ENCODE data around the gene COL9A3.

COL9A3 gene

DNA sequence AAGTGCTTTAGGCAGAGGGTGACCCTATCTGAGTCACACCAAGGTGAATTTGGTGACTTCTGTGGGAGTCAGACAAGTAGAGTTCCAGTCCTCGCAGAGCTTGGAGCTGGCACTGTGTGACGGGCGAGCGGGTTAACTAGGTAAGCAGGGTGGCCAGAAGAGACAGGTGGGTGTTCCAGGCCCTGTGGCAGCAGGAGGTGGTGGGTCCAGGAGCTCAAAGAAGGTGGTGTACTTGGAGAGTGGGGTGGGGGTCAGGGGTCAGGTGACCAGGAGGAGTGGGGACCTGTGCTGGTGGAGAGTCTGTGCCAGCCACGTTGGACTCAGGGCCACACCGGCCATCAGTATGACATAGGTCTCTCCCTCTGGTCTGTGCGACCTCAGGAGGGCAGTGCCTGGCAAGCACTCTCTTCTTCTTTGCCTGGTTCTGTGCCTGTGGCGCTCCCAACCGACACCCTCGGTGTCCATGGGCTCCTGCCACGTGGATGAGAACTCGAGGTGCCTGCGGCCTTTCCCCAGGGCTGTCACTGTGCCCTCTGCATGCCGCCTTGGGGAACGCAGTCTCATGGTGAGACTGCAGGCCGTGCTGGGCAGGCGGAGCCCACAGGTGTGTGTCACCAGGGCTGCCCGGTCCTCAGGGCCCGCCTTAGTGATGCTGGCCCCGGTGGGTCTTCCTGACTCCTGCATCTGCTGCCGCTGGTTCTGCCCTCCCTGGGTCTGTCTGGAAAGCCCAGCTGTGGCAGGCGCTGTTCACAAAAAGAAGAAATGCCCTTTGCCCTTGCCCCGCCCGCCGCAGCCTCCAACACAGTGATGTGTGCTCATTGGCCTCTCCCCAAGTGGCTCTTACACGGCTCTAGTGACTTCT, 18.9 kb upstream of the COL9A3 start:
- DNase-seq (ENCODE audit: low read depth): no peak
- no peak for TF ChIP-seq CTCF (IDR thresholded peaks at IDR 0.05; ENCODE audit: low read length, missing control alignments)
- H3K4me3 ChIP-seq (replicated peaks; ENCODE audit: low read depth, low read length): peak overlapping the region; percentile 61

- no peak for TF ChIP-seq CTCF (IDR thresholded peaks at IDR 0.05; ENCODE audit: low read length, missing control alignments)
- H3K4me3 ChIP-seq (replicated peaks; ENCODE audit: low read depth, low read length): no peak overlapping the region
- no peak for DNase-seq (ENCODE audit: low read depth)
These were observed 17.8 kb upstream of the COL9A3 start for GRCh38 chr20:62799036-62799435.

DNA sequence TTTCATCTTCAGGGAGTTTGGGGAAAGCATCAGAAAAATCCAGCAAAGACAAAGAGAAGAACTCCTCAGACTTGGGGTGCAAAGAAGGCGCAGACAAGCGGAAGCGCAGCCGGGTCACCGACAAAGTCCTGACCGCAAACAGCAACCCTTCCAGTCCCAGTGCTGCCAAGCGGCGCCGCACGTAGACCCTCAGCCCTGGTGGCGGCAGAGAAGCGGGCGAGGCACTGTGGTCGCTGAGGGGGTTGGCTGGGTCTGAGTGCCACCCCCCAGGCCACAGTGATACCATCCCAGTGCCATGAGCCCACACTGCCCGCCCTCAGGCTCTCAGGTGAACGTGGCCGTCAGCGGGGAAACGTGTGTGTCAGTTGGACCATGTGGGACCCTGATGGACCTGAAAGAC, 17.4 kb upstream of the COL9A3 start:
- no peak for TF ChIP-seq CTCF (IDR thresholded peaks at IDR 0.05; ENCODE audit: low read length, missing control alignments)
- no peak for DNase-seq (ENCODE audit: low read depth)
- no peak overlapping the region for H3K4me3 ChIP-seq (replicated peaks; ENCODE audit: low read depth, low read length)

- TF ChIP-seq CTCF (IDR thresholded peaks at IDR 0.05; ENCODE audit: low read length, missing control alignments): no peak
- no peak overlapping the region for H3K4me3 ChIP-seq (replicated peaks; ENCODE audit: low read depth, low read length)
- no peak for DNase-seq (ENCODE audit: low read depth)
These were observed 17.0 kb upstream of the COL9A3 start for GRCh38 chr20:62799873-62800272.

GRCh38 chr20:62800314-62801259, 16.3 kb upstream of the COL9A3 start:
- no peak overlapping the region for H3K4me3 ChIP-seq (replicated peaks; ENCODE audit: low read depth, low read length)
- no peak for TF ChIP-seq CTCF (IDR thresholded peaks at IDR 0.05; ENCODE audit: low read length, missing control alignments)

DNA sequence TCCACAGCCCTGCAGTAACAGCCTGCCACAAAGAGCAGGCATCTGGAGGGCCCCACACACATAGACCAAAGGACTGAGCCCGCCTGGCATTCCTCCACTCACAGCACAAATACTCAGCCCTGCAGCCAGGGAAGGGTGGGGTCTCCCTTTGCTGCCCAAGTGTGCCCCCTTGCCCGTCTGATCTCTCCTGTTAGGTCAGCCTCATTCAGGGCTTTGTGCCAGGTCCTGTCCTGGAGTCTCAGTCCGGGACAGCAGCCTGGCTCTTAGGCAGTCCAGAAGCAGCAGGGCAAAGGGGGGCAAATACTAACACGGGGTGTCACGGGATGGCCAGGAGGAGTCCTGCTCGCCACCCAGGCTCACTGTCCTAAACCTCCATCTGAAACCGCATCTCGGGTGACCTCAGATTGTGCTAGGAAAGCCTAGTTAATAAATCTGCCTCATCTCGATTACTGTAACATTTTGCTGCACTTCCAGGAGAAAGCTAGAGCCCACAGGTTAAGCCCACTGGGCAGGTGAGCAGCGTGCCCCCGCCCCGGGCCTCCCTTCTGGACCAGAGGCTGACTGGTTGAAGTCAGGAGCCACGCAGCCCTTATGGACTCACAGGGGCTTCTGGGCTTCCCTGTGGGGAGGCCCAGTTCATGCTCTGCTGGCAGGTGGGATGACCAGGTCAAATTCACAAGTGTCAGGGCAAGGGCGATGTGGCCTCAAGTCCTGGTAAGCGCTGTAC, 15.4 kb upstream of the COL9A3 start:
- no peak for TF ChIP-seq CTCF (IDR thresholded peaks at IDR 0.05; ENCODE audit: low read length, missing control alignments)
- H3K4me3 ChIP-seq (replicated peaks; ENCODE audit: low read depth, low read length): no peak overlapping the region
- no peak for DNase-seq (ENCODE audit: low read depth)

More at GRCh38 chr20:62800314-62801259, 16.3 kb upstream of the COL9A3 start:
- no peak for DNase-seq (ENCODE audit: low read depth)
